ENCODE data around the gene KCNN3.

The KCNN3 gene

GRCh38 chr1:154747740-154748404 is 122.2 kb downstream of the KCNN3 start:
- DNase-seq, result peak; percentile 34 to 49

GRCh38 chr1:154747380-154747739 is 122.7 kb downstream of the KCNN3 start:
- DNase-seq, result no peak

GRCh38 chr1:154746622-154747299 is 123.3 kb downstream of the KCNN3 start:
- DNase-seq, result no peak

- DNase-seq, result no peak
Observed at GRCh38 chr1:154745750-154746425, 124.2 kb downstream of the KCNN3 start.

GRCh38 chr1:154745286-154745731 is 124.8 kb downstream of the KCNN3 start:
- DNase-seq, result no peak

- no peak for DNase-seq
Observed at GRCh38 chr1:154744352-154745035, 125.6 kb downstream of the KCNN3 start.

- DNase-seq, result no peak
Observed at GRCh38 chr1:154743526-154744036, 126.5 kb downstream of the KCNN3 start.

GRCh38 chr1:154742606-154743005 is 127.5 kb downstream of the KCNN3 start:
- DNase-seq, result no peak

GRCh38 chr1:154741741-154742495 is 128.2 kb downstream of the KCNN3 start:
- DNase-seq, result no peak

GRCh38 chr1:154741327-154741726 is 128.8 kb downstream of the KCNN3 start:
- DNase-seq, result no peak

- DNase-seq, result no peak
Observed at GRCh38 chr1:154739654-154740053, 130.4 kb downstream of the KCNN3 start.

- DNase-seq, result peak; percentile 45 to 50
Observed at GRCh38 chr1:154736841-154737240, 133.2 kb downstream of the KCNN3 start.

GRCh38 chr1:154735804-154736168 is 134.3 kb downstream of the KCNN3 start:
- no peak for DNase-seq

- DNase-seq, result no peak
Observed at GRCh38 chr1:154735061-154735803, 134.8 kb downstream of the KCNN3 start.

GRCh38 chr1:154733621-154734020 is 136.5 kb downstream of the KCNN3 start:
- DNase-seq, result no peak

GRCh38 chr1:154730986-154731489 is 139.0 kb downstream of the KCNN3 start:
- no peak for DNase-seq

- no peak for DNase-seq
Observed at GRCh38 chr1:154730259-154730658, 139.8 kb downstream of the KCNN3 start.

- DNase-seq, result no peak
Observed at GRCh38 chr1:154729577-154729976, 140.5 kb downstream of the KCNN3 start.

- DNase-seq, result no peak
Observed at GRCh38 chr1:154729031-154729442, 141.0 kb downstream of the KCNN3 start.

- DNase-seq, result no peak
Observed at GRCh38 chr1:154726896-154727753, 143.0 kb downstream of the KCNN3 start.

GRCh38 chr1:154726443-154726842 is 143.6 kb downstream of the KCNN3 start:
- DNase-seq, result no peak
